OCI-LY3 (cell line): ENCODE results near the gene FEN1.

Experiments
- H2AFZ ChIP-seq: fragments of 200-600, 300-600 bp; shearing (Covaris generic); 2 replicates; pipeline ENCODE4 v1.6.0; 2014; ENCODE audit warnings: antibody characterized with exemption, low read depth, low read length
- H3K27ac ChIP-seq: fragments of 200-600, 300-600 bp; sonication (generic); 2 replicates; pipeline ENCODE4 v1.5.1; 2014; ENCODE audit warnings: mild to moderate bottlenecking, low read length, moderate library complexity, mixed read lengths
- H3K27me3 ChIP-seq: fragments of 200-600, 300-600 bp; sonication (generic); 2 replicates; pipeline ENCODE4 v1.6.1; 2014; ENCODE audit warnings: low read depth, low read length, mixed read lengths
- H3K36me3 ChIP-seq: fragments of 200-600, 300-600 bp; sonication (generic); replicated peaks from 2 replicates; pipeline ENCODE3; 2014; ENCODE audit warnings: low read depth, low read length, mixed read lengths
- H3K4me1 ChIP-seq: fragments of 300-600, 200-600 bp; sonication (generic); 2 replicates; pipeline ENCODE4 v1.6.1; 2014; ENCODE audit warnings: low read length, mixed read lengths
- H3K4me2 ChIP-seq: fragments of 200-600, 300-600 bp; sonication (generic); 2 replicates; pipeline ENCODE4 v1.6.1; 2014; ENCODE audit warnings: low read length, mixed read lengths
- H3K4me3 ChIP-seq: fragments of 300-600, 200-600 bp; sonication (generic); 2 replicates; pipeline ENCODE4 v1.5.1; 2014; ENCODE audit warnings: antibody characterized with exemption, mild to moderate bottlenecking, low read length, moderate library complexity
- H3K79me2 ChIP-seq: fragments of 300-600, 200-600 bp; shearing (Covaris generic); 2 replicates; pipeline ENCODE4 v1.6.1; 2014; ENCODE audit warnings: mild to moderate bottlenecking, low read length, mixed read lengths
- H3K9ac ChIP-seq: fragments of 300-600, 200-600 bp; shearing (Covaris generic); 2 replicates; pipeline ENCODE4 v1.6.0; 2014; ENCODE audit warnings: mild to moderate bottlenecking, low read length, moderate library complexity
- H3K9me3 ChIP-seq: fragments of 200-600, 300-600 bp; shearing (Covaris generic); 2 replicates; pipeline ENCODE4 v1.6.1; 2014; ENCODE audit warnings: low read length, mixed read lengths; ENCODE audit not compliant: insufficient read depth
- H4K20me1 ChIP-seq: fragments of 200-600, 300-600 bp; sonication (generic); 2 replicates; pipeline ENCODE4 v1.6.1; 2016; ENCODE audit warnings: low read length, mixed read lengths; ENCODE audit not compliant: insufficient read depth
- CTCF ChIP-seq: fragments of 200-600, 300-600 bp; sonication (generic); IDR thresholded peaks from 2 replicates; pipeline ENCODE4 v1.5.1; 2014; ENCODE audit warnings: antibody characterized with exemption, low read length, low read depth
- EZH2phosphoT487 ChIP-seq: fragments of 200-600 bp; shearing (Covaris generic); IDR thresholded peaks from 2 replicates; pipeline ENCODE4 v1.6.1; 2018; ENCODE audit warnings: antibody characterized with exemption, mixed run types, low read depth

Gene FEN1

DNA sequence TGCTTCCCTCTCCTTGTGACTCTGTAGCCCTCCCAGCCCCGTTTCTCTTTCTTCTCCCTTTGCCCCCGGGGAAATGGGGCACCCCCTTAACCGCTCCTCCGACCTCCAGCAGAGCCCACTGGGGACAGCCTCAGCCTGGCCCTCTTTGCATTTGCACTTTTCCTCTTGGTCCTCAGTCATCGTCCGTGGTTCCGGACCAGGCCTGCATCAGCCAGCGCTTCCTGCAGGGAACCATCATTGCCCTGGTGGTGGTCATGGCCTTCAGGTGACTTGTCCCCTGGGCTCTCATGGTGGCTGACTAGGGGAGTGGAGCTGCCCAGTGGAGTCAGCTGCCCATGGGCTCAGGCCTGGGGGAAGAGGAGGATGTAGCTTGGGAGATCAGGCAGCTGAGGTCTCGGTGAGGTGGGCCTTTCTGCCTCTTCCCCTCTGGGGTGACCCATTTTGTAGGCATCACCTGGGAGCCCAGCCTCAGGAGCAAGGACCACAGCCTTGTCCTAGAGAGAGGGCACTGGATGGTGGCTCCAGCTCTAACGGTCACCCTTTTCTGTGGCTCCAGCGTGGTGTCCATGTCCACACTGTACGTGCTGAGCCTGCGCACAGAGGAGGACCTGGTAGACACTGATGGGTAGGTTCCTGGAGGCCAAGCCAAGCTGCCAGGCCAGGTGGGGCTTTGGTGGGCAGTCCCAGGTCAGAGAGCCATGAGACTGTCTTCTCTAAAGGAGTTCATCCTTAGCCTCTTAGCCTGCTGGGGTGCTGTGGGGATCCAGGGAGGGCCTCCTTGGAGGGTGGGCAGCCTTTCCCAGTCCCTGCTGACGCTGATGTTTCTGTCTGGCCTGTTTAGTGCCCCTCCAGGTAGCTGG is 12.8 kb upstream of the FEN1 start:
- Histone ChIP-seq H3K79me2 (no peaks in the 10 kb centered on the region), H3K4me2 (no peak overlapping the region), H3K27ac (no peak overlapping the region), H3K36me3 (peaks cover 8% of the 10 kb centered on the region), H3K9me3 (no peaks in the 10 kb centered on the region), H3K4me1 (no peaks in the 10 kb centered on the region), H3K9ac (no peak overlapping the region), H2AFZ (no peak overlapping the region), H3K27me3 (no peaks in the 10 kb centered on the region), H4K20me1 (no peaks in the 10 kb centered on the region), H3K4me3 (no peak overlapping the region)
- TF ChIP-seq EZH2phosphoT487 = no peak
- no peak for TF ChIP-seq CTCF

DNA sequence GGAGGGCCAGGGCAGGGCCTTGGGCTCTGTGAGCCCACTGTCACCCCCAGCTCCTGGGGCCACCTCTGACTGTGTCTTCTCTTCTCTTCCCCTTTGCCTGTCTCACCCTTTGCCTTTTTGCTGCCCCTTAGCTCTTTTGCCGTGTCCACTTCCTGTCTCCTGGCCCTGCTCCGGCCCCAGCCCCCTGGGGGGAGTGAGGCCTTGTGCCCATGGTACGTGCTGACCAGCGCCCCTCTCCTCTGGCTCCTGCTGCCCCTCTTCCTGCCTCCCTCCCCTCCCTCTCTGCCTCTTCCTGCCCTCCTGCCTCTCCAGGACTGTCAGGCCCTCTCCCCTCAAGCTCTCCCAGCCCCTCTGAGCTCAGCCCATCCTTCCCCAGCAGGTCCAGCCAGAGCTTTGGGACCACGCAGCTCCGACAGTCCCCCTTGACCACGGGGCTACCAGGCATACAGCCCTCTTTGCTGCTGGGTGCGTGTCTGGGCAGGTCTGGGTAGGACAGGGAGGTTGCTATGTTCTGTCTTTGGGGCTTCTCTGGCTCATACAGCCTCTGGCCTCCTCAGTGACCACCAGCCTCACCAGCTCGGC is 12.0 kb upstream of the FEN1 start:
- 0 out of 2 replicates have a peak, but pooled peaks cover 4% of the 10 kb centered on the region for H4K20me1 ChIP-seq
- H3K36me3 ChIP-seq = peaks cover 14% of the 10 kb centered on the region
- no peak overlapping the region for H3K4me2 ChIP-seq
- no peak overlapping the region for H2AFZ ChIP-seq
- H3K4me1 ChIP-seq = no peaks in the 10 kb centered on the region
- H3K79me2 ChIP-seq = no peaks in the 10 kb centered on the region
- no peaks in the 10 kb centered on the region for H3K27me3 ChIP-seq
- no peaks in the 10 kb centered on the region for H3K9me3 ChIP-seq
- H3K27ac ChIP-seq = no peak overlapping the region
- H3K4me3 ChIP-seq = no peak overlapping the region
- TF ChIP-seq CTCF (no peak), EZH2phosphoT487 (no peak)
- H3K9ac ChIP-seq = no peak overlapping the region

- Histone ChIP-seq H3K36me3 (peaks cover 23% of the 10 kb centered on the region), H3K27me3 (no peaks in the 10 kb centered on the region), H4K20me1 (0 out of 2 replicates have a peak, but pooled peaks cover 8% of the 10 kb centered on the region), H3K4me3 (no peak overlapping the region), H2AFZ (no peak overlapping the region), H3K4me1 (no peaks in the 10 kb centered on the region), H3K4me2 (no peak overlapping the region), H3K9me3 (no peaks in the 10 kb centered on the region), H3K9ac (no peak overlapping the region), H3K79me2 (no peaks in the 10 kb centered on the region), H3K27ac (no peak overlapping the region)
- TF ChIP-seq CTCF = no peak
- no peak for TF ChIP-seq EZH2phosphoT487
These were observed 11.1 kb upstream of the FEN1 start for GRCh38 chr11:61781585-61781984.

- no peaks in the 10 kb centered on the region for H3K27me3 ChIP-seq
- H3K4me2 ChIP-seq = no peak overlapping the region
- H3K4me1 ChIP-seq = no peaks in the 10 kb centered on the region
- no peak for TF ChIP-seq EZH2phosphoT487
- TF ChIP-seq CTCF = no peak
- no peak overlapping the region for H3K9ac ChIP-seq
- no peak overlapping the region for H3K27ac ChIP-seq
- no peak overlapping the region for H3K4me3 ChIP-seq
- no peak overlapping the region for H2AFZ ChIP-seq
- H3K36me3 ChIP-seq = peaks cover 30% of the 10 kb centered on the region
- H3K9me3 ChIP-seq = no peaks in the 10 kb centered on the region
- 0 out of 2 replicates have a peak, but pooled peaks cover 10% of the 10 kb centered on the region for H4K20me1 ChIP-seq
- no peaks in the 10 kb centered on the region for H3K79me2 ChIP-seq
These were observed 10.4 kb upstream of the FEN1 start for GRCh38 chr11:61782299-61782698.
